Kidney (tissue), 14 donors: ENCODE data around the gene ZDHHC14. TPM values are rescaled to one million over a fixed set of nuclear protein-coding genes. Genes with fewer than 3 reads are reported as not detected.
"Not testable (repeated sequence)": the region's sequence is repeated elsewhere in the genome, so short reads cannot be mapped to it uniquely, and the experiment has no call there.

ENCODE experiments used
- DNase-seq, 5 donors: peaks; one replicate each; pipeline ENCODE4 v3.0.0-alpha.2; 2013 to 2020
- FAIRE-seq: peaks from 2 replicates; lab custom pipeline; 2012; peaks lifted over from hg19 to GRCh38; lab: Jason Lieb, UNC
- H3K27ac ChIP-seq, 2 donors: one replicate each; pipeline ENCODE4 v1.7.0; 2013; ENCODE audit warnings: low read depth in 2 of 2, low read length in 2 of 2, inconsistent platforms in 1 of 2
- H3K27me3 ChIP-seq: one replicate; pipeline ENCODE4 v1.7.1; 2013; ENCODE audit warnings: low read length, inconsistent platforms; ENCODE audit not compliant: control insufficient read depth, insufficient read depth
- H3K36me3 ChIP-seq, 3 donors: one replicate each; pipeline versions ENCODE4 v1.7.0 to v1.7.1; 2013; ENCODE audit warnings: low read length in 3 of 3, control low read depth in 1 of 3, inconsistent platforms in 1 of 3; ENCODE audit not compliant: insufficient read depth in 3 of 3, control insufficient read depth in 2 of 3
- H3K4me1 ChIP-seq, 3 donors: one replicate each; pipeline versions ENCODE4 v1.7.0 to v1.7.1; 2013; ENCODE audit warnings: low read length in 3 of 3, inconsistent platforms in 1 of 3, low read depth in 1 of 3; ENCODE audit not compliant: control insufficient read depth in 2 of 3, insufficient read depth in 2 of 3
- H3K4me3 ChIP-seq, 3 donors: one replicate each; pipeline versions ENCODE4 v1.7.0 to v1.8.1; 2013; ENCODE audit warnings: low read length in 3 of 3, control low read depth in 1 of 3, inconsistent platforms in 1 of 3
- H3K9ac ChIP-seq, 3 donors: one replicate each; pipeline versions ENCODE4 v1.7.0 to v1.7.1; 2013; ENCODE audit warnings: low read length in 3 of 3, control low read depth in 1 of 3, inconsistent platforms in 1 of 3
- H3K9me3 ChIP-seq, 3 donors: one replicate each; pipeline versions ENCODE4 v1.7.0 to v1.7.1; 2013; ENCODE audit warnings: low read length in 3 of 3, control low read depth in 1 of 3, inconsistent platforms in 1 of 3; ENCODE audit not compliant: control insufficient read depth in 2 of 3, insufficient read depth in 1 of 3
- intact Hi-C: fragments of 100-400 bp; cut with DNase I; formaldehyde crosslinking; loops from one replicate; pipeline ENCODE4 v1.11.1; 2022
- polyA plus RNA-seq: library from polyadenylated mRNA; stranded (reverse); fragments of 350-450 nt; fragmentation: Illumina TruSeq; extraction: RNeasy Lipid Tissue Mini Kit (QIAGEN cat#74804); gene quantifications from one replicate; pipeline ENCODE4 v1.2.3, GENCODE V29; 2014; ENCODE audit warnings: low read depth, low replicate concordance; ENCODE audit not compliant: insufficient read depth
- total RNA-seq: library from RNA; stranded (reverse); fragmentation: NEBNext Ultra II Directional; extraction: Animal tissue kit (Norgen Biotek cat#: 25700); gene quantifications from one replicate; pipeline ENCODE4 v1.2.1, GENCODE V29; 2021
- TF ChIP-seq, protein P1 (sequence below): IDR thresholded peaks from 3 replicates; pipeline ENCODE4 v1.5.1; 2012; ENCODE audit warnings: mild to moderate bottlenecking, moderate library complexity, borderline replicate concordance; ENCODE audit not compliant: insufficient read depth; ENCODE audit errors: extremely low read depth
- donor health status: control.
- donor health status: control.
- donor health status: control.
- donor health status: control.
- donor health status: control.
- donor health status: DM: yes; HTN: yes; CAD: no.
- donor health status: Normal renal cell carcinoma (clear cell type).

The ZDHHC14 gene
- total and polyA plus RNA-seq, 2 donors from 2014 or later: 13.5 to 26.7 TPM

DNA sequence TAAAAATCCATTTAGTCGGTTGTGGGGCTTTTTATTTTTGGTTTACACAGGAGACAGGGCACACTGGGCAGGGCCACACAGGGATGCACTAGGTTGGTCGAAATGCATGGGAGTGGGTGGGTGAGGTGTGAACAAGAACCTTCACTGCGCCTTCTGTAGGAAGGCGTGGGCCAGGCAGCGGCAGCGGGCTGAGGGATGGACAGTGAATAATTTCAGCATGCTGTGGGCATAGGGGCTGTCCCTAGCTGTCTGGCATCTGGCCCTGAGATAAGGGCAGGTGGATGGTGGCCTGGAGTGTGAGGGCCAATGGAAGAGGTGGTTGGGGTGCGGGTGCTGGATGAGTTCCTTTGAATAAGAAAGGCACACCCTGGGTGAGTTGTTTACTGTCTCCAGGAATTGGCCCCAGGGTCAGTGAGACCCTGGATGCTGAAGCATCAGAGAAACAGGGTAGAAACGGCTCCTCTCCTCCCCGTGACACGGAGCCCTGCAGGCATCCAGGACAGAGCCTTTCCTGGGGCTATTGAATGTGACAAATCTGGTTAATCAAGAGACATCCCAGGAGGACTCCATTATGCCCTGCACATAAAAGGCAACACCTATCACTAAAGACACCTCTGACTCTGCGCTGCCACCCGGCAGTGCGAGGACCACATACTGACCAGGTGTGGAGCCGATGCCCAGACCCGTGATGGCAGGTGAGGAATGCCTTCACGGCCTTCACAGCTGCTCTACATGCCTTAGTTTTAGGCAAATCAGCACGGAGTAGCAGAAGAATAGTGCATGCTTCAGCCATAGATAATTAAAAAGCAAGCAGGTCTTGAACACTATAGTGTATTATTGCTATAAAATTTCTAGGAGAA, 319.0 kb downstream of the ZDHHC14 start:
- Histone ChIP-seq H3K27me3 (no peaks in the 10 kb centered on the region), H3K9ac (no peak overlapping the region), H3K4me3 (no peak overlapping the region), H3K9me3 (peaks cover 0 to 4% (median 0%) of the 10 kb centered on the region in 3 donors), H3K36me3 (no peaks in the 10 kb centered on the region), H3K27ac (no peak overlapping the region), H3K4me1 (peaks cover 0 to 6% (median 2%) of the 10 kb centered on the region in 3 donors)
- TF ChIP-seq, protein P1, sequence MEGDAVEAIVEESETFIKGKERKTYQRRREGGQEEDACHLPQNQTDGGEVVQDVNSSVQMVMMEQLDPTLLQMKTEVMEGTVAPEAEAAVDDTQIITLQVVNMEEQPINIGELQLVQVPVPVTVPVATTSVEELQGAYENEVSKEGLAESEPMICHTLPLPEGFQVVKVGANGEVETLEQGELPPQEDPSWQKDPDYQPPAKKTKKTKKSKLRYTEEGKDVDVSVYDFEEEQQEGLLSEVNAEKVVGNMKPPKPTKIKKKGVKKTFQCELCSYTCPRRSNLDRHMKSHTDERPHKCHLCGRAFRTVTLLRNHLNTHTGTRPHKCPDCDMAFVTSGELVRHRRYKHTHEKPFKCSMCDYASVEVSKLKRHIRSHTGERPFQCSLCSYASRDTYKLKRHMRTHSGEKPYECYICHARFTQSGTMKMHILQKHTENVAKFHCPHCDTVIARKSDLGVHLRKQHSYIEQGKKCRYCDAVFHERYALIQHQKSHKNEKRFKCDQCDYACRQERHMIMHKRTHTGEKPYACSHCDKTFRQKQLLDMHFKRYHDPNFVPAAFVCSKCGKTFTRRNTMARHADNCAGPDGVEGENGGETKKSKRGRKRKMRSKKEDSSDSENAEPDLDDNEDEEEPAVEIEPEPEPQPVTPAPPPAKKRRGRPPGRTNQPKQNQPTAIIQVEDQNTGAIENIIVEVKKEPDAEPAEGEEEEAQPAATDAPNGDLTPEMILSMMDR: no peak
- FAIRE-seq: no peak
- intact Hi-C loops: no loop called here
- DNase-seq: no peak

DNA sequence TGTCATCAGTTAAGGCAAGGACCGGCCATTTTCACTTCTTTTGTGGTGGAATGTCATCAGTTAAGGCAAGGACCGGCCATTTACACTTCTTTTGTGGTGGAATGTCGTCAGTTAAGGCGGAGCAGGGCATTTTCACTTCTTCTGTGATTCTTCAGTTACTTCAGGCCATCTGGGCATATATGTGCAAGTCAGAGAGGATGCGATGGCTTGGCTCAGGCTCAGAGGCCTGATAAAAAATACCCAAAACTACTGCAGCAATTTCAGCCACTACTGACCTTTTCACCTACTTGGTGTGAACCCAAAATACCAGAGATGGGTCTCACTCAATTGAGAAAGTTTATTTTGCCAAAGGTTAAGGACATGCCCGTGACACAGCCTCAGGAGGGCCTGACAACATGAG, 325.4 kb downstream of the ZDHHC14 start:
- H3K4me3 ChIP-seq, H3K27ac ChIP-seq, H3K27me3 ChIP-seq, H3K9ac ChIP-seq, H3K4me1 ChIP-seq, H3K9me3 ChIP-seq, FAIRE-seq, intact Hi-C loops, H3K36me3 ChIP-seq, DNase-seq: not testable (repeated sequence)

DNA sequence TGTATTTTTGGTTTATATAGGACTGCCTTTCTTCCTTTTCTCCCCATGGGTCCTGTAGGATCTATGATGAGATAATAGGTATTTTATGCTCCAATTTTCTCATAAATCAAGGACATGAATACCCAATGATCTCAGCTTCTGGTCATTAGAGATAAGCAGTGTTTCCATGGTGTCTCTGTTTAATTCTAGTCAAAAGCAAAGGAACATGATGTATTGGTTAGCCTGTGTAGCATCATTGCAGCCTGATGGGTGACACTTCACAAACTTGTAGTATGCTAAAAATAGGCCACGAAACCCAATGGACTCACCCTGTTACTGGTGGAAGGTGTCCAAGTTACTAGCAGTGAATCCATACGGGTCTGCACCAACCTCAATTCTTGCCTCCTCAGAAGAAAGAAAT, 325.9 kb downstream of the ZDHHC14 start:
- DNase-seq: no peak

DNA sequence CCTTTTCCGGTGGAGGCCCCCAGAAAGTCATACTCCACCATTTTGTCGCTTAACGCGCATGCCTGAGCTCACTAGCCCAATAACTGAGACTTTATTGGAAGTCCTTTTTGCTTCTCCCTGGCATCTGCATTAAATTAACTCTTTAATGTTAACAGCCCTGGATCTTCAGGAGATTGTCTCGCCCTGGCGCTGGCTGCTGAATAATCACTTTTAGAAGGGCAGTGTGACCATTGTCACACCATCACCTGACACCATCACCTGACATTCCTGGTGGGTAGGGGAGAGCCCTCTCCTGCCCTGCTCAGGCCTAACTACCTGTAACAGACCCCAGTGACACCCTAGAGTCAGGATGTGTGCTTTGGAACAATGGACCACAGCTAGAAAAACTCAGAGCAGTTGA, 326.6 kb downstream of the ZDHHC14 start:
- Histone ChIP-seq H3K9me3 (no peaks in the 10 kb centered on the region), H3K27ac (no peak overlapping the region), H3K36me3 (no peaks in the 10 kb centered on the region), H3K27me3 (no peaks in the 10 kb centered on the region), H3K4me3 (no peak overlapping the region), H3K4me1 (no peaks in the 10 kb centered on the region), H3K9ac (no peak overlapping the region)
- intact Hi-C loops: no loop called here
- DNase-seq: no peak
- TF ChIP-seq, protein P1: no peak
- FAIRE-seq: no peak

More for the DNA sequence above, 325.9 kb downstream of the ZDHHC14 start:
- no peaks in the 10 kb centered on the region for H3K27me3 ChIP-seq
- H3K27ac ChIP-seq: no peak overlapping the region
- no peak overlapping the region for H3K9ac ChIP-seq
- no peaks in the 10 kb centered on the region for H3K4me1 ChIP-seq
- intact Hi-C loops: no loop called here
- H3K36me3 ChIP-seq: no peaks in the 10 kb centered on the region
- no peak for FAIRE-seq
- no peaks in the 10 kb centered on the region for H3K9me3 ChIP-seq
- TF ChIP-seq, protein P1: no peak
- H3K4me3 ChIP-seq: no peak overlapping the region
